ENCODE measurements around the gene CMBL.

CMBL gene

GRCh38 chr5:10333154-10334006, 25.7 kb upstream of the CMBL start:
- no peak overlapping the region for H3K27ac ChIP-seq (ENCODE audit: insufficient read depth, low read depth, low read length, poor library complexity, severe bottlenecking)
- 2% methylated on average over 81 of the region's 81 CpGs for WGBS, 2 experiments
- no peaks in the 10 kb centered on the region for H3K36me3 ChIP-seq (ENCODE audit: control insufficient read depth, insufficient read depth, low read length)
- H3K9me3 ChIP-seq (ENCODE audit: control insufficient read depth, low read length): no peaks in the 10 kb centered on the region
- H3K4me3 ChIP-seq (ENCODE audit: insufficient read depth, low read depth, low read length): peak overlapping the region; percentile 52
- H3K27me3 ChIP-seq (ENCODE audit: control insufficient read depth, insufficient read depth, low read length, poor library complexity, severe bottlenecking): peaks cover 63% of the 10 kb centered on the region
- no peaks in the 10 kb centered on the region for H3K4me1 ChIP-seq (ENCODE audit: control insufficient read depth, insufficient read depth, low read length)

GRCh38 chr5:10332301-10332700, 24.6 kb upstream of the CMBL start:
- no peak overlapping the region for H3K27ac ChIP-seq (ENCODE audit: insufficient read depth, low read depth, low read length, poor library complexity, severe bottlenecking)
- H3K27me3 ChIP-seq (ENCODE audit: control insufficient read depth, insufficient read depth, low read length, poor library complexity, severe bottlenecking): peaks cover 63% of the 10 kb centered on the region
- no peak overlapping the region for H3K4me3 ChIP-seq (ENCODE audit: insufficient read depth, low read depth, low read length)
- no peaks in the 10 kb centered on the region for H3K4me1 ChIP-seq (ENCODE audit: control insufficient read depth, insufficient read depth, low read length)
- WGBS, 2 experiments: 92 to 93% methylated on average over 5 of the region's 5 CpGs
- H3K36me3 ChIP-seq (ENCODE audit: control insufficient read depth, insufficient read depth, low read length): no peaks in the 10 kb centered on the region
- no peaks in the 10 kb centered on the region for H3K9me3 ChIP-seq (ENCODE audit: control insufficient read depth, low read length)

- H3K36me3 ChIP-seq (ENCODE audit: control insufficient read depth, insufficient read depth, low read length): no peaks in the 10 kb centered on the region
- no peaks in the 10 kb centered on the region for H3K4me1 ChIP-seq (ENCODE audit: control insufficient read depth, insufficient read depth, low read length)
- no peaks in the 10 kb centered on the region for H3K9me3 ChIP-seq (ENCODE audit: control insufficient read depth, low read length)
- no peak overlapping the region for H3K27ac ChIP-seq (ENCODE audit: insufficient read depth, low read depth, low read length, poor library complexity, severe bottlenecking)
- peaks cover 63% of the 10 kb centered on the region for H3K27me3 ChIP-seq (ENCODE audit: control insufficient read depth, insufficient read depth, low read length, poor library complexity, severe bottlenecking)
- no peak overlapping the region for H3K4me3 ChIP-seq (ENCODE audit: insufficient read depth, low read depth, low read length)
- 74 to 75% methylated on average over 7 of the region's 7 CpGs for WGBS, 2 experiments
Observed at GRCh38 chr5:10331341-10331796, 23.7 kb upstream of the CMBL start.

GRCh38 chr5:10330511-10331230, 23.0 kb upstream of the CMBL start:
- 90 to 93% methylated on average over 10 of the region's 10 CpGs for WGBS, 2 experiments
- Histone ChIP-seq H3K4me1 (ENCODE audit: control insufficient read depth, insufficient read depth, low read length) (no peaks in the 10 kb centered on the region), H3K9me3 (ENCODE audit: control insufficient read depth, low read length) (no peaks in the 10 kb centered on the region), H3K4me3 (ENCODE audit: insufficient read depth, low read depth, low read length) (no peak overlapping the region), H3K27ac (ENCODE audit: insufficient read depth, low read depth, low read length, poor library complexity, severe bottlenecking) (no peak overlapping the region), H3K27me3 (ENCODE audit: control insufficient read depth, insufficient read depth, low read length, poor library complexity, severe bottlenecking) (peaks cover 63% of the 10 kb centered on the region), H3K36me3 (ENCODE audit: control insufficient read depth, insufficient read depth, low read length) (no peaks in the 10 kb centered on the region)

GRCh38 chr5:10329820-10330481, 22.2 kb upstream of the CMBL start:
- Histone ChIP-seq H3K36me3 (ENCODE audit: control insufficient read depth, insufficient read depth, low read length) (no peaks in the 10 kb centered on the region), H3K9me3 (ENCODE audit: control insufficient read depth, low read length) (no peaks in the 10 kb centered on the region), H3K27me3 (ENCODE audit: control insufficient read depth, insufficient read depth, low read length, poor library complexity, severe bottlenecking) (peaks cover 58% of the 10 kb centered on the region), H3K27ac (ENCODE audit: insufficient read depth, low read depth, low read length, poor library complexity, severe bottlenecking) (no peak overlapping the region), H3K4me1 (ENCODE audit: control insufficient read depth, insufficient read depth, low read length) (no peaks in the 10 kb centered on the region), H3K4me3 (ENCODE audit: insufficient read depth, low read depth, low read length) (no peak overlapping the region)
- 92 to 93% methylated on average over 7 of the region's 7 CpGs for WGBS, 2 experiments

- H3K4me3 ChIP-seq (ENCODE audit: insufficient read depth, low read depth, low read length): no peak overlapping the region
- peaks cover 53% of the 10 kb centered on the region for H3K27me3 ChIP-seq (ENCODE audit: control insufficient read depth, insufficient read depth, low read length, poor library complexity, severe bottlenecking)
- H3K9me3 ChIP-seq (ENCODE audit: control insufficient read depth, low read length): no peaks in the 10 kb centered on the region
- no peaks in the 10 kb centered on the region for H3K36me3 ChIP-seq (ENCODE audit: control insufficient read depth, insufficient read depth, low read length)
- no peak overlapping the region for H3K27ac ChIP-seq (ENCODE audit: insufficient read depth, low read depth, low read length, poor library complexity, severe bottlenecking)
- WGBS, 2 experiments: 84 to 93% methylated on average over 2 of the region's 2 CpGs
- H3K4me1 ChIP-seq (ENCODE audit: control insufficient read depth, insufficient read depth, low read length): no peaks in the 10 kb centered on the region
Observed at GRCh38 chr5:10329446-10329819, 21.7 kb upstream of the CMBL start.

GRCh38 chr5:10328323-10328722, 20.6 kb upstream of the CMBL start:
- Histone ChIP-seq H3K9me3 (ENCODE audit: control insufficient read depth, low read length) (no peaks in the 10 kb centered on the region), H3K4me1 (ENCODE audit: control insufficient read depth, insufficient read depth, low read length) (no peaks in the 10 kb centered on the region), H3K27me3 (ENCODE audit: control insufficient read depth, insufficient read depth, low read length, poor library complexity, severe bottlenecking) (peaks cover 42% of the 10 kb centered on the region), H3K4me3 (ENCODE audit: insufficient read depth, low read depth, low read length) (no peak overlapping the region), H3K36me3 (ENCODE audit: control insufficient read depth, insufficient read depth, low read length) (no peaks in the 10 kb centered on the region), H3K27ac (ENCODE audit: insufficient read depth, low read depth, low read length, poor library complexity, severe bottlenecking) (no peak overlapping the region)
- WGBS, 2 experiments: 87% methylated on average over 5 of the region's 5 CpGs

- no peaks in the 10 kb centered on the region for H3K4me1 ChIP-seq (ENCODE audit: control insufficient read depth, insufficient read depth, low read length)
- WGBS, 2 experiments: 90 to 94% methylated on average over 6 of the region's 6 CpGs
- no peaks in the 10 kb centered on the region for H3K36me3 ChIP-seq (ENCODE audit: control insufficient read depth, insufficient read depth, low read length)
- H3K9me3 ChIP-seq (ENCODE audit: control insufficient read depth, low read length): no peaks in the 10 kb centered on the region
- H3K27me3 ChIP-seq (ENCODE audit: control insufficient read depth, insufficient read depth, low read length, poor library complexity, severe bottlenecking): peaks cover 6% of the 10 kb centered on the region
- no peak overlapping the region for H3K4me3 ChIP-seq (ENCODE audit: insufficient read depth, low read depth, low read length)
- H3K27ac ChIP-seq (ENCODE audit: insufficient read depth, low read depth, low read length, poor library complexity, severe bottlenecking): no peak overlapping the region
Observed at GRCh38 chr5:10324518-10325370, 17.0 kb upstream of the CMBL start.

GRCh38 chr5:10323588-10324488, 16.1 kb upstream of the CMBL start:
- H3K36me3 ChIP-seq (ENCODE audit: control insufficient read depth, insufficient read depth, low read length): no peaks in the 10 kb centered on the region
- no peak overlapping the region for H3K4me3 ChIP-seq (ENCODE audit: insufficient read depth, low read depth, low read length)
- 90 to 96% methylated on average over 6 of the region's 6 CpGs for WGBS, 2 experiments
- no peak overlapping the region for H3K27ac ChIP-seq (ENCODE audit: insufficient read depth, low read depth, low read length, poor library complexity, severe bottlenecking)
- no peaks in the 10 kb centered on the region for H3K4me1 ChIP-seq (ENCODE audit: control insufficient read depth, insufficient read depth, low read length)
- H3K27me3 ChIP-seq (ENCODE audit: control insufficient read depth, insufficient read depth, low read length, poor library complexity, severe bottlenecking): no peaks in the 10 kb centered on the region
- H3K9me3 ChIP-seq (ENCODE audit: control insufficient read depth, low read length): no peaks in the 10 kb centered on the region

Measured in ectodermal cell (in vitro differentiated cells).